ENCODE results near the gene COP1. TPM values are rescaled to one million over a fixed set of nuclear protein-coding genes. Genes with fewer than 3 reads are reported as not detected.

Gene COP1
- total RNA-seq, 4 donors from 2014 or later = 53.4 to 85.5 (median 68.4) TPM

- no peak for DNase-seq
- no peak overlapping the region for H3K27ac ChIP-seq
- H3K9me3 ChIP-seq = no peaks in the 10 kb centered on the region
- no peak overlapping the region for H3K4me3 ChIP-seq
- no peaks in the 10 kb centered on the region for H3K4me1 ChIP-seq
- intact Hi-C loops (cut with DNase I; ENCODE audit: low total_unique reads) = no loop called here
- no peaks in the 10 kb centered on the region for H3K36me3 ChIP-seq
- H3K27me3 ChIP-seq = no peaks in the 10 kb centered on the region
- no peak for TF ChIP-seq POLR2A (IDR thresholded peaks at IDR 0.05)
- TF ChIP-seq CTCF (IDR thresholded peaks at IDR 0.05) = no peak
Measured at GRCh38 chr1:176177764-176178163, 29.3 kb downstream of the COP1 start.

DNA sequence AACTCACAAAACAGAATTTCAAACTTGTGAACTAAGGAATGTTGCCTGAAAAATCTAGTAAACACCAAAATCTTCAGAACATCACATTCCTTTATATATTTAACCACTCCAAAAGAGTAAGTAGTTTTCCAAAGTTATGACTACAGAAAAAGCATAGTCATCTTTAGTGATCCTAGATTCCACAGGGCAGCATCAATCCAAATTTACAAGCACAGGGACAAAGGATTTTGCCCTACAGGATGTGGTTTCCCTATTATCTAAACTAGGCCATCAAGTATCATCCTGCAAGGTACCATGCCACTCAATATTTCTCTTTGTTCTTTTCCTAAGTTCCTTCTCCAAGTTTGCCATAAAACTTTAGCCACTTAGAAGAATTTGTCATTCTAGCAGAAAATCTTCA is 33.0 kb downstream of the COP1 start:
- no peaks in the 10 kb centered on the region for H3K4me1 ChIP-seq
- H3K4me3 ChIP-seq = no peak overlapping the region
- H3K27ac ChIP-seq = no peak overlapping the region
- intact Hi-C loops (cut with DNase I; ENCODE audit: low total_unique reads) = no loop called here
- no peaks in the 10 kb centered on the region for H3K36me3 ChIP-seq
- TF ChIP-seq CTCF (IDR thresholded peaks at IDR 0.05) = no peak
- no peak for TF ChIP-seq POLR2A (IDR thresholded peaks at IDR 0.05)
- no peaks in the 10 kb centered on the region for H3K9me3 ChIP-seq
- DNase-seq = no peak
- H3K27me3 ChIP-seq = no peaks in the 10 kb centered on the region

- DNase-seq = no peak
- no peak for TF ChIP-seq CTCF (IDR thresholded peaks at IDR 0.05)
- TF ChIP-seq POLR2A (IDR thresholded peaks at IDR 0.05) = no peak
- H3K36me3 ChIP-seq = no peaks in the 10 kb centered on the region
- no peaks in the 10 kb centered on the region for H3K4me1 ChIP-seq
- no peaks in the 10 kb centered on the region for H3K27me3 ChIP-seq
- H3K4me3 ChIP-seq = no peak overlapping the region
- intact Hi-C loops (cut with DNase I; ENCODE audit: low total_unique reads) = no loop called here
- H3K9me3 ChIP-seq = no peaks in the 10 kb centered on the region
- no peak overlapping the region for H3K27ac ChIP-seq
Measured at GRCh38 chr1:176172215-176172614, 34.9 kb downstream of the COP1 start.

GRCh38 chr1:176167210-176167609 is 39.9 kb downstream of the COP1 start:
- Histone ChIP-seq H3K4me3 (no peak overlapping the region), H3K4me1 (no peaks in the 10 kb centered on the region), H3K27me3 (no peaks in the 10 kb centered on the region), H3K27ac (no peak overlapping the region), H3K9me3 (no peaks in the 10 kb centered on the region), H3K36me3 (no peaks in the 10 kb centered on the region)
- no peak for DNase-seq
- no peak for TF ChIP-seq POLR2A (IDR thresholded peaks at IDR 0.05)
- no peak for TF ChIP-seq CTCF (IDR thresholded peaks at IDR 0.05)
- intact Hi-C loops (cut with DNase I; ENCODE audit: low total_unique reads) = no loop called here

DNA sequence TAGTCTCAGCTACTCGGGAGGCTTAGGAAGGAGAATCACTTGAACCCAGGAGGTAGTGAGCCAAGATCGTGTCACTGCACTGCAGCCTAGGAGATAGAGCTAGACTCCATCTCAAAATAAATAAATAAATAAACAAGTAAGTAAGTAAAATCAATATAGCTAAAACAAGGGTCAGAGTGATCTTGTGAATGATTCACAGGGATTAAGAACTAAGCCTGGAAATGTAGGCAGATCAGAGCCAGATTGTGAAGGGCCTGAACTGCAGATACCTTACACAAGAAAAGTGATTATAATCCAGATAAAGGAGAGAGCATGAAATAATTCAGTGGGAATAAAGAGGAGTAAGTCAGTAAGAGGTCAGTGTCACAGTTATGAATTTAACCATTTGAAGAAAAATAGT is 41.5 kb downstream of the COP1 start:
- TF ChIP-seq CTCF (IDR thresholded peaks at IDR 0.05) = no peak
- TF ChIP-seq POLR2A (IDR thresholded peaks at IDR 0.05) = no peak
- Histone ChIP-seq H3K4me1 (no peaks in the 10 kb centered on the region), H3K27ac (no peak overlapping the region), H3K36me3 (no peaks in the 10 kb centered on the region), H3K27me3 (no peaks in the 10 kb centered on the region), H3K4me3 (no peak overlapping the region), H3K9me3 (no peaks in the 10 kb centered on the region)
- no peak for DNase-seq
- intact Hi-C loops (cut with DNase I; ENCODE audit: low total_unique reads) = no loop called here

All from uterus (tissue), 4 donors.